ENCODE results near the gene DNHD1. TPM values are rescaled to one million over a fixed set of nuclear protein-coding genes. Genes with fewer than 3 reads are reported as not detected.

DNHD1 gene
- total RNA-seq, 4 donors from 2014 or later, result 2.9 to 20.9 (median 9.8) TPM

DNA sequence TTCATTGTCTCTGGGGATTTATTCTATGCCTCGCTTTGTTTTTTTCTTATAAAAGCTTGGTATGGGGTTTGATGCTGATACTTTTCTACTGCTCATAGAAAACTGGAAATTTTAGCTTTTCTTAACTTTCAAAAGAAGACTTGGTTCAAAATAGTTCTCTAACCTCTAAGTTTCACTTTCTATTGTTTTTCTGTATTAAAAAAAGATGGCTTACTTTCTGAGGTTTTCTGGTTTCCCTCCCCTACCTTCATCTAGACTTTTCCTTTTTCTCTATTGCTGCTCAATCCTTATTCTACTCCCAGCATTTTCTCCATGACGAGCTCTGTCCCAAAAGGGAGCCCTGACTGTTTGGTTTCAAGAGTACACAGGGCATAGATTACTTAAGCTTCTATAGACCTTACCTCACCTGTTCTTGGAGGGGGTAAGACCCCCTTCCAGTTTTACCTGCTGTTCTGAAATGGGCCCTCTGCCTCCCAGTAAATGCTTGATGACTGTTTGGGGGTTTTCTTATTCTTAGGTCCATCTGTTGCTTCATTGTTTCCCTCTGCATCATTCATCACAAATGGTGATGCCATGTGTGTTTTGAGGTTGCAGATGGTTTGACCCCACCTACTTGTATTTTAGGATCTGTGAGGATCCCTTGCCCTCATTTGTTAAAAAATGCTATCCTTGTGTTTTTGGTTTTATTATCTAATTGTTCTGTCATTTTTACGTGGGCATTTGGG lies 29.5 kb downstream of the DNHD1 start:
- no peak for ATAC-seq
- Histone ChIP-seq H3K4me3 (no peak overlapping the region), H3K27me3 (no peaks in the 10 kb centered on the region), H3K27ac (no peak overlapping the region), H3K4me1 (no peaks in the 10 kb centered on the region), H3K9me3 (no peaks in the 10 kb centered on the region), H3K36me3 (peaks cover 0 to 27% of the 10 kb centered on the region in 2 donors)
- 79 to 91% methylated on average over 2 to 3 of the region's 3 CpGs for whole genome bisulfite sequencing, 2 donors (ENCODE audit: low coverage in 1 of 2)
- TF ChIP-seq POLR2A (IDR thresholded peaks at IDR 0.05) (no peak), EP300 (IDR thresholded peaks at IDR 0.05) (no peak), POLR2AphosphoS5 (IDR thresholded peaks at IDR 0.05) (no peak)
- TF ChIP-seq, protein P1, sequence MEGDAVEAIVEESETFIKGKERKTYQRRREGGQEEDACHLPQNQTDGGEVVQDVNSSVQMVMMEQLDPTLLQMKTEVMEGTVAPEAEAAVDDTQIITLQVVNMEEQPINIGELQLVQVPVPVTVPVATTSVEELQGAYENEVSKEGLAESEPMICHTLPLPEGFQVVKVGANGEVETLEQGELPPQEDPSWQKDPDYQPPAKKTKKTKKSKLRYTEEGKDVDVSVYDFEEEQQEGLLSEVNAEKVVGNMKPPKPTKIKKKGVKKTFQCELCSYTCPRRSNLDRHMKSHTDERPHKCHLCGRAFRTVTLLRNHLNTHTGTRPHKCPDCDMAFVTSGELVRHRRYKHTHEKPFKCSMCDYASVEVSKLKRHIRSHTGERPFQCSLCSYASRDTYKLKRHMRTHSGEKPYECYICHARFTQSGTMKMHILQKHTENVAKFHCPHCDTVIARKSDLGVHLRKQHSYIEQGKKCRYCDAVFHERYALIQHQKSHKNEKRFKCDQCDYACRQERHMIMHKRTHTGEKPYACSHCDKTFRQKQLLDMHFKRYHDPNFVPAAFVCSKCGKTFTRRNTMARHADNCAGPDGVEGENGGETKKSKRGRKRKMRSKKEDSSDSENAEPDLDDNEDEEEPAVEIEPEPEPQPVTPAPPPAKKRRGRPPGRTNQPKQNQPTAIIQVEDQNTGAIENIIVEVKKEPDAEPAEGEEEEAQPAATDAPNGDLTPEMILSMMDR (IDR thresholded peaks at IDR 0.05), result no peak

DNA sequence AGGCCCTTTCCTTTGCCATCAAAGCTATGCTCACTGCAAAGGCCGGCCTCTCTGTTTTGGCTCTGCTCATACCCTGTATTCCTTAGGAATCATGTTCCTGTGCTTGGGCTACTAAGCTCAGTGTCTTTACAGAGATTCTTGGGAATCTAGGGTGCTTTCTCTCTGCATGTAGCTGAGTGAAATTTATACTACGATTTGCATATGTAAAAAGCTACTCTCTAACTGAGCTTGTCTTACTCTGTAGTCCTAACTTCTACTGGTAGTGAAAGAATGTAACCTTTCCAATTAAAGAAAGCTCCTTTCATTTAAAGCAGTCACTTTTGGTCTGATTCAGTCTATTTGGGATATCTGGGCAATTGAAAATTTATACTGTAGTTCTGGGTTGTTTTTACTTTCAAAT lies 32.2 kb downstream of the DNHD1 start:
- WGBS, 2 donors (ENCODE audit: low coverage in 1 of 2), result 86 to 88% methylated on average over 2 of the region's 2 CpGs
- no peak for ATAC-seq

DNA sequence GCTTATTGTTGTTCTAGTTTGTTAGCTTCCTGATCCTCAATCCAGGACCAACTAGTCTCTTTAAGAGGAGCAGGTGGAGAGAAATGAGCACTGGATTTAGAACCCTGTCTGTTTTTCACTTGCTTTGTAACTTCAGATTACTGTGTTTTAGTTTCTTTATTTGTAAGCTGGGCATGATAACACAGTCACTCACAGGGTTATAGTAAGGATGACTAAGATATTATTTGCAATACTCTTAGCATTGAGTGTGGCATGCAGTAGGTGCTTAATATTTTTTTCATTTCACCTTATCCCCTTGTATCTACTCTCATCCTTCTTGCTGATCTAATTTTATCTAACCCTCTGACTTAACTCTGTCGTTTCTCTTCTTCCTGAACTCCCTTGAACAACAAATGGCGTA lies 33.8 kb downstream of the DNHD1 start:
- WGBS, 2 donors (ENCODE audit: low coverage in 1 of 2), result 77 to 78% methylated on average over 2 of the region's 2 CpGs
- H3K36me3 ChIP-seq, result peaks cover 0 to 47% of the 10 kb centered on the region in 2 donors
- no peak for ATAC-seq
- H3K27me3 ChIP-seq, result no peaks in the 10 kb centered on the region
- no peaks in the 10 kb centered on the region for H3K4me1 ChIP-seq
- H3K9me3 ChIP-seq, result no peaks in the 10 kb centered on the region
- no peak overlapping the region for H3K4me3 ChIP-seq
- no peak overlapping the region for H3K27ac ChIP-seq
- TF ChIP-seq EP300 (IDR thresholded peaks at IDR 0.05) (no peak), POLR2AphosphoS5 (IDR thresholded peaks at IDR 0.05) (no peak), POLR2A (IDR thresholded peaks at IDR 0.05) (no peak)
- TF ChIP-seq, protein P1 (IDR thresholded peaks at IDR 0.05), result no peak

More for the DNA sequence above, 32.2 kb downstream of the DNHD1 start:
- Histone ChIP-seq H3K27ac (no peak overlapping the region), H3K27me3 (no peaks in the 10 kb centered on the region), H3K4me3 (no peak overlapping the region), H3K36me3 (peaks cover 0 to 42% of the 10 kb centered on the region in 2 donors), H3K4me1 (no peaks in the 10 kb centered on the region), H3K9me3 (no peaks in the 10 kb centered on the region)
- no peak for TF ChIP-seq POLR2A (IDR thresholded peaks at IDR 0.05)
- TF ChIP-seq, protein P1 (IDR thresholded peaks at IDR 0.05), result no peak
- TF ChIP-seq EP300 (IDR thresholded peaks at IDR 0.05), result no peak
- TF ChIP-seq POLR2AphosphoS5 (IDR thresholded peaks at IDR 0.05), result no peak

DNA sequence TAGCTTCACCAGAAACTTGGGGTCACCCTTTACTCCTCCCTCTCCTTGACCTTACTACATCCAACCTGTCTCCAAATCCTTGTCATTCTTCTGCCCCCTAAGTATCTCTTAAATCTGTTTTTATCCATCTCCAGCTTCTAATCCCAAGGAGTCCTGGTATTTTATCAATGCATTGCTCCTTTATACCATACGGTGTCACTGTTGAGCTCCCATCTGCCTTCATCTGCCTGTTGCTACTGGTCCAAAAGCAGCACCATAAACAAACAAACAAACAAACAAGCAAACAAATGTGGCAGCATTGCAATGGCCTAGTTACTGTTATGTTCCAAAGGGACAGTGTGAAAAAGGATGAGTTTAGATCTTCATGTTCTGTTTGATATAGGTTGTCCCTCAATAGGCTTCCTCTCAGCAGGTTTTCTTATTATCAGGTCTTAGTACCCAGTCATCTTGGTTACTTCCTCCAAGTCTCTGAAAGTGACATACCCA lies 34.2 kb downstream of the DNHD1 start:
- Histone ChIP-seq H3K4me3 (no peak overlapping the region), H3K27me3 (no peaks in the 10 kb centered on the region), H3K9me3 (no peaks in the 10 kb centered on the region), H3K36me3 (peaks cover 0 to 47% of the 10 kb centered on the region in 2 donors), H3K4me1 (no peaks in the 10 kb centered on the region), H3K27ac (no peak overlapping the region)
- TF ChIP-seq, protein P1 (IDR thresholded peaks at IDR 0.05), result peak; percentile 59 to 90 (median 72)
- TF ChIP-seq POLR2A (IDR thresholded peaks at IDR 0.05) (no peak), POLR2AphosphoS5 (IDR thresholded peaks at IDR 0.05) (no peak), EP300 (IDR thresholded peaks at IDR 0.05) (no peak)
- no peak for ATAC-seq
- WGBS, 2 donors (ENCODE audit: low coverage in 1 of 2), result 0% methylated on average over 1 of the region's 1 CpG

DNA sequence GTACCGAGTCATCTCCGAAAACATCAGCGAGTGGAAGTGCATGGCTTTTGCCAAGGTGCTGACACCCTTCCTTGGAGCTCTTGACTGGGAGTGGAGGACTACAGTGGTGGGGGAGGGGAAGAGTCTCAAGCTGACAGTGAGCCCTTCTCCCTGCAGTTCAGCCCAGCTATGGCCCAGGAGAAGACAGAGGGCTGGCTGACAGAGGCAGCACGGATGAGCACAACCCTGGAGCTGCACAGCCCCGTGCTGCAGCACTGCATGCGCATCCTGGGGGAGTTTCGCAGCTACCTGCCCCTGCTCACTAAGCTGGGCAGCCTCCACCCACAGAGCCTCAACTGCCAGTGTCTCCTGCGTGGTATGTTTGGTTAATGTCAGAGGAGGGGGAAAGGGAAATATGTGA lies 41.4 kb downstream of the DNHD1 start:
- TF ChIP-seq, protein P1 (IDR thresholded peaks at IDR 0.05), result no peak
- TF ChIP-seq POLR2AphosphoS5 (IDR thresholded peaks at IDR 0.05) (no peak), POLR2A (IDR thresholded peaks at IDR 0.05) (no peak), EP300 (IDR thresholded peaks at IDR 0.05) (no peak)
- H3K4me3 ChIP-seq, result no peak overlapping the region
- no peaks in the 10 kb centered on the region for H3K27me3 ChIP-seq
- no peak overlapping the region for H3K27ac ChIP-seq
- no peak for ATAC-seq
- no peaks in the 10 kb centered on the region for H3K4me1 ChIP-seq
- H3K9me3 ChIP-seq, result no peaks in the 10 kb centered on the region
- peaks cover 0 to 17% of the 10 kb centered on the region in 2 donors for H3K36me3 ChIP-seq
- WGBS, 2 donors (ENCODE audit: low coverage in 1 of 2), result 40 to 57% methylated on average over 1 to 2 of the region's 8 CpGs
